Myocyte (in vitro differentiated cells): ENCODE data around the gene KLF18. TPM values are rescaled to one million over a fixed set of nuclear protein-coding genes. Genes with fewer than 3 reads are reported as not detected.
A peak's percentile ranks its signal among the peaks of the same experiment; 100 is the strongest.
"Not testable (repeated sequence)": the region's sequence is repeated elsewhere in the genome, so short reads cannot be mapped to it uniquely, and the experiment has no call there.

Experiments used
- DNase-seq: peaks from one replicate; pipeline ENCODE4 v3.0.0-alpha.2; 2012; ENCODE audit warnings: low read depth
- polyA plus RNA-seq: library from polyadenylated mRNA; unstranded; fragments of >200 nt; gene quantifications from one replicate; pipeline ENCODE4 v1.2.1, GENCODE V29; 2012; ENCODE audit warnings: missing spikeins
- total RNA-seq: library from RNA; depleted of rRNA; stranded (reverse); fragments of >200 nt; gene quantifications from 2 replicates; pipeline ENCODE4 v1.2.3, GENCODE V29; 2014

The KLF18 gene
- total RNA-seq: not detected in 2 replicates
- polyA plus RNA-seq: not detected

- DNase-seq: no peak
Measured at GRCh38 chr1:44141531-44141930, at the start of gene KLF18. Gene KLF18 (minus strand): TSS chr1:44141631. CDS start chr1:44141631, 0 bp downstream.

- DNase-seq: no peak
Measured at GRCh38 chr1:44174630-44175029, 33.2 kb upstream of the KLF18 start.

- no peak for DNase-seq
Measured at GRCh38 chr1:44170281-44170823, 28.9 kb upstream of the KLF18 start.

GRCh38 chr1:44168520-44169098 lies 27.2 kb upstream of the KLF18 start:
- DNase-seq: peak; percentile 5

GRCh38 chr1:44161546-44161945 lies 20.1 kb upstream of the KLF18 start:
- no peak for DNase-seq

GRCh38 chr1:44158871-44159270 lies 17.4 kb upstream of the KLF18 start:
- DNase-seq: no peak

GRCh38 chr1:44157903-44158302 lies 16.5 kb upstream of the KLF18 start:
- DNase-seq: no peak

GRCh38 chr1:44154049-44154448 lies 12.6 kb upstream of the KLF18 start:
- no peak for DNase-seq

GRCh38 chr1:44152692-44153091 lies 11.3 kb upstream of the KLF18 start:
- DNase-seq: no peak

- DNase-seq: no peak
Measured at GRCh38 chr1:44151808-44152207, 10.4 kb upstream of the KLF18 start.

- no peak for DNase-seq
Measured at GRCh38 chr1:44151332-44151731, 9.9 kb upstream of the KLF18 start.

GRCh38 chr1:44147582-44147981 lies 6.2 kb upstream of the KLF18 start:
- DNase-seq: no peak

- DNase-seq: no peak
Measured at GRCh38 chr1:44146536-44147361, 5.3 kb upstream of the KLF18 start.

GRCh38 chr1:44144962-44145756 lies 3.7 kb upstream of the KLF18 start:
- peak; percentile 4 for DNase-seq

GRCh38 chr1:44139565-44139964 lies 1.9 kb downstream of the KLF18 start:
- DNase-seq: not testable (repeated sequence)

GRCh38 chr1:44138239-44138638 lies 3.2 kb downstream of the KLF18 start:
- DNase-seq: no peak

GRCh38 chr1:44135886-44136285 lies 5.5 kb downstream of the KLF18 start:
- DNase-seq: no peak

- DNase-seq: no peak
Measured at GRCh38 chr1:44134071-44134920, 7.1 kb downstream of the KLF18 start.

GRCh38 chr1:44131411-44131810 lies 10.0 kb downstream of the KLF18 start:
- no peak for DNase-seq

- DNase-seq: no peak
Measured at GRCh38 chr1:44129616-44130500, 11.6 kb downstream of the KLF18 start.
